HEK293 (cell line): ENCODE measurements around the gene CCDC92.

Experiments used
- CTCF ChIP-seq: fragments of 450-650 bp; formaldehyde crosslinking; IDR thresholded peaks from 2 replicates; pipeline ENCODE4 v1.5.1; 2016; ENCODE audit warnings: missing biosample characterization, missing genetic modification characterization
- GLI2 ChIP-seq: fragments of 450-650 bp; formaldehyde crosslinking; IDR thresholded peaks from 2 replicates; pipeline ENCODE4; 2017; ENCODE audit warnings: missing biosample characterization, missing genetic modification characterization, low read depth, borderline replicate concordance
- TRIM28 ChIP-seq: IDR thresholded peaks from 2 replicates; pipeline ENCODE4 v1.6.1; 2011; ENCODE audit warnings: low read length, control low read depth, borderline replicate concordance
- ZBTB21 ChIP-seq: fragments of 450-650 bp; formaldehyde crosslinking; IDR thresholded peaks from 2 replicates; pipeline ENCODE4 v1.5.1; 2017; ENCODE audit warnings: missing biosample characterization, missing genetic modification characterization
- ZBTB44 ChIP-seq: fragments of 450-650 bp; IDR thresholded peaks from 2 replicates; pipeline ENCODE4 v1.5.1; 2018; ENCODE audit warnings: missing biosample characterization, mild to moderate bottlenecking, missing genetic modification characterization
- ZBTB7A ChIP-seq: fragments of 450-650 bp; formaldehyde crosslinking; IDR thresholded peaks from 2 replicates; pipeline ENCODE4 v1.5.1; 2016; ENCODE audit warnings: low read depth, missing biosample characterization, missing genetic modification characterization
- ZNF175 ChIP-seq: fragments of 450-650 bp; formaldehyde crosslinking; IDR thresholded peaks from 2 replicates; pipeline ENCODE4 v1.5.1; 2016; ENCODE audit warnings: missing biosample characterization, missing genetic modification characterization
- ZNF239 ChIP-seq: fragments of 450-650 bp; formaldehyde crosslinking; IDR thresholded peaks from 2 replicates; pipeline ENCODE4 v1.5.1; 2016; ENCODE audit warnings: missing biosample characterization, missing genetic modification characterization
- ZNF645 ChIP-seq: fragments of 450-650 bp; formaldehyde crosslinking; IDR thresholded peaks from 2 replicates; pipeline ENCODE4; 2016; ENCODE audit warnings: missing biosample characterization, missing genetic modification characterization
- ZNF792 ChIP-seq: fragments of 450-650 bp; formaldehyde crosslinking; IDR thresholded peaks from 2 replicates; pipeline ENCODE4 v1.5.1; 2016; ENCODE audit warnings: missing biosample characterization, missing genetic modification characterization
- ZSCAN18 ChIP-seq: fragments of 450-650 bp; formaldehyde crosslinking; IDR thresholded peaks from 2 replicates; pipeline ENCODE4 v1.5.1; 2016; ENCODE audit warnings: missing biosample characterization, missing genetic modification characterization

- TF ChIP-seq ZNF792 (no peak), ZBTB21 (no peak), ZBTB44 (tag by site-specific recombination) (no peak), GLI2 (tag by site-specific recombination) (no peak), ZBTB7A (tag by site-specific recombination) (no peak), CTCF (tag by site-specific recombination) (no peak), TRIM28 (no peak), ZSCAN18 (tag by site-specific recombination) (no peak), ZNF239 (tag by site-specific recombination) (no peak), ZNF645 (tag by site-specific recombination) (no peak), ZNF175 (tag by site-specific recombination) (no peak)
Measured at GRCh38 chr12:123958462-123958861, 14.2 kb downstream of the CCDC92 start.
